Hepatocyte (in vitro differentiated cells): ENCODE results near the gene CFAP73. TPM values are rescaled to one million over a fixed set of nuclear protein-coding genes. Genes with fewer than 3 reads are reported as not detected.
"Not testable (repeated sequence)": the region's sequence is repeated elsewhere in the genome, so short reads cannot be mapped to it uniquely, and the experiment has no call there.

Experiments
- DNase-seq: peaks from one replicate; pipeline ENCODE4 v3.0.0-alpha.2; 2016; ENCODE audit warnings: low spot score
- H2AFZ ChIP-seq: fragments of 200-600 bp; sonication (generic); 2 replicates; pipeline ENCODE4 v1.6.0; 2016; ENCODE audit warnings: antibody characterized with exemption, mild to moderate bottlenecking
- H3K27ac ChIP-seq: fragments of 200-600 bp; sonication (generic); 2 replicates; pipeline ENCODE4 v1.5.1; 2016; ENCODE audit warnings: mild to moderate bottlenecking
- H3K27me3 ChIP-seq: fragments of 200-600 bp; sonication (generic); 2 replicates; pipeline ENCODE4 v1.6.1; 2016
- H3K36me3 ChIP-seq: fragments of 200-600 bp; sonication (generic); replicated peaks from 2 replicates; pipeline ENCODE4 v1.5.1; 2016; ENCODE audit warnings: low read depth; ENCODE audit not compliant: insufficient read depth
- H3K4me1 ChIP-seq: fragments of 200-600 bp; sonication (generic); 2 replicates; pipeline ENCODE4 v1.5.1; 2016; ENCODE audit warnings: mild to moderate bottlenecking, moderate library complexity; ENCODE audit not compliant: insufficient read depth
- H3K4me2 ChIP-seq: fragments of 200-600 bp; sonication (generic); 2 replicates; pipeline ENCODE4 v1.6.0; 2016
- H3K4me3 ChIP-seq: fragments of 200-600 bp; sonication (generic); 2 replicates; pipeline ENCODE4 v1.5.1; 2016; ENCODE audit warnings: mild to moderate bottlenecking
- H3K79me2 ChIP-seq: fragments of 200-600 bp; sonication (generic); 2 replicates; pipeline ENCODE4 v1.6.0; 2017; ENCODE audit warnings: mild to moderate bottlenecking
- H3K9me2 ChIP-seq: fragments of 200-600 bp; sonication (generic); replicated peaks from 2 replicates; pipeline ENCODE4 v1.6.0; 2017; ENCODE audit warnings: mild to moderate bottlenecking; ENCODE audit not compliant: insufficient read depth
- H3K9me3 ChIP-seq: fragments of 200-600 bp; sonication (generic); 2 replicates; pipeline ENCODE4 v1.5.1; 2016; ENCODE audit warnings: low read depth, mild to moderate bottlenecking
- H4K20me1 ChIP-seq: fragments of 200-600 bp; sonication (generic); 2 replicates; pipeline ENCODE4 v1.6.0; 2016; ENCODE audit warnings: mild to moderate bottlenecking; ENCODE audit not compliant: insufficient read depth, poor library complexity, severe bottlenecking
- EZH2 ChIP-seq: fragments of 200-600 bp; sonication (generic); IDR thresholded peaks from 2 replicates; pipeline ENCODE4 v1.6.1; 2016; ENCODE audit warnings: antibody characterized with exemption, mild to moderate bottlenecking, borderline replicate concordance
- EZH2phosphoT487 ChIP-seq: fragments of 200-600 bp; sonication (generic); IDR thresholded peaks from one replicate; pipeline ENCODE4 v1.6.1; 2018; ENCODE audit warnings: antibody characterized with exemption, mild to moderate bottlenecking, low read depth, moderate library complexity; ENCODE audit not compliant: unreplicated experiment, severe bottlenecking
- WGBS: methylation state at CpG from one replicate; pipeline ENCODE4 v1.1.6; 2016; ENCODE audit warnings: low lambda C conversion rate; ENCODE audit errors: missing lambda C conversion rate; 5-methylcytosine and 5-hydroxymethylcytosine counted together
- polyA plus RNA-seq: library from polyadenylated mRNA; unstranded; fragments of >200 nt; fragmentation: Nextera tagmentation; extraction: Ambion mirVana; gene quantifications from 2 replicates; pipeline ENCODE4 v1.2.1, GENCODE V29; 2016
- total RNA-seq: library from RNA; depleted of rRNA; stranded (reverse); fragments of >200 nt; gene quantifications from 2 replicates; pipeline ENCODE4 v1.2.3, GENCODE V29; 2014
- TF ChIP-seq, protein P1 (sequence below): fragments of 200-600 bp; sonication (generic); IDR thresholded peaks from 2 replicates; pipeline ENCODE4 v1.5.1; 2016; ENCODE audit warnings: antibody characterized with exemption, mild to moderate bottlenecking; ENCODE audit not compliant: poor library complexity

CFAP73 gene
- total and polyA plus RNA-seq, 2 experiments from 2014 or later, result not detected

DNA sequence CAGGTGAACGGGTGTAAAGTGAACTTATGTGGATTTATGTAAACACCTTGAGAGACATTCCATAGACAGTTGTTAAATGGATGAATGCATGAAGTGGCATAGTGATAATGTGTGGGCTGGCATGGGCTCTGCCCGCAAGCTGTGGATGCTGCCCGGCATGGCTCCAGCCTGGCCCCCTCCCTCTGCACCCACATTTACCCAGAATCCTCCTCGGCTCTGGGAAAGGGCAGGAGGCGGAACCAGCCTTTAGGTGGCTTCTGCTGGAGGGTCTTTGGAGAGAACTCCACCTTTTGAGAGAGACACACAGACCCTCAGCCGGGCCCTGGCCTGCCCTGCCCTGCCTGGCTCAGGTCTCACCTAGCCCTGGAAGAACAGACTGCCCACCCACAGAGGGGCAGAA is 32.6 kb upstream of the CFAP73 start:
- DNase-seq, result no peak
- Histone ChIP-seq H3K4me3 (no peak overlapping the region), H3K27ac (no peak overlapping the region), H3K9me3 (no peaks in the 10 kb centered on the region), H3K4me1 (no peaks in the 10 kb centered on the region), H3K27me3 (no peaks in the 10 kb centered on the region), H2AFZ (no peak overlapping the region), H3K4me2 (no peak overlapping the region), H3K9me2 (no peaks in the 10 kb centered on the region), H3K36me3 (no peaks in the 10 kb centered on the region), H3K79me2 (no peaks in the 10 kb centered on the region), H4K20me1 (no peaks in the 10 kb centered on the region)
- TF ChIP-seq, protein P1, sequence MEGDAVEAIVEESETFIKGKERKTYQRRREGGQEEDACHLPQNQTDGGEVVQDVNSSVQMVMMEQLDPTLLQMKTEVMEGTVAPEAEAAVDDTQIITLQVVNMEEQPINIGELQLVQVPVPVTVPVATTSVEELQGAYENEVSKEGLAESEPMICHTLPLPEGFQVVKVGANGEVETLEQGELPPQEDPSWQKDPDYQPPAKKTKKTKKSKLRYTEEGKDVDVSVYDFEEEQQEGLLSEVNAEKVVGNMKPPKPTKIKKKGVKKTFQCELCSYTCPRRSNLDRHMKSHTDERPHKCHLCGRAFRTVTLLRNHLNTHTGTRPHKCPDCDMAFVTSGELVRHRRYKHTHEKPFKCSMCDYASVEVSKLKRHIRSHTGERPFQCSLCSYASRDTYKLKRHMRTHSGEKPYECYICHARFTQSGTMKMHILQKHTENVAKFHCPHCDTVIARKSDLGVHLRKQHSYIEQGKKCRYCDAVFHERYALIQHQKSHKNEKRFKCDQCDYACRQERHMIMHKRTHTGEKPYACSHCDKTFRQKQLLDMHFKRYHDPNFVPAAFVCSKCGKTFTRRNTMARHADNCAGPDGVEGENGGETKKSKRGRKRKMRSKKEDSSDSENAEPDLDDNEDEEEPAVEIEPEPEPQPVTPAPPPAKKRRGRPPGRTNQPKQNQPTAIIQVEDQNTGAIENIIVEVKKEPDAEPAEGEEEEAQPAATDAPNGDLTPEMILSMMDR, result no peak
- no peak for TF ChIP-seq EZH2phosphoT487
- TF ChIP-seq EZH2, result no peak
- WGBS, result 67% methylated on average over 6 of the region's 6 CpGs

DNA sequence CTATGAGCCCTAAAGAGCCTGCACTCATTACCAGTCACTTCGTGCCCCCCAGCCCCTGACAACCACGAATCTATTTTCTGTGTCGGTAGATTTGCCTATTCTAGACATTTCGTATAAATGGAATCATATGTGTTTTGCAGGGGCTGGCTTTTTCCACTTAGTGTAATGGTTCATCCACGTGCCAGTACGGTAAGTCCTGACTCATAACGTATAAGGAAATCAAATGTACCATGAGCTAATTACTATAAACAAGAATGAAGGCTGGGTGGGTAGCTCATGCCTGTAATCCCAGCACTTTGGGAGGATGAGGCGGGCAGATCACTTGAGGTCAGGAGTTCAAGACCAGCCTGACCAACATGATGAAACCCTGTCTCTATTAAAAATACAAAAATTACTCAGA is 31.8 kb upstream of the CFAP73 start:
- not testable (repeated sequence) for DNase-seq, H3K4me2 ChIP-seq, H3K27me3 ChIP-seq, H4K20me1 ChIP-seq, H3K4me1 ChIP-seq, H3K36me3 ChIP-seq, H3K27ac ChIP-seq, H3K79me2 ChIP-seq, H3K4me3 ChIP-seq, H2AFZ ChIP-seq, H3K9me3 ChIP-seq, H3K9me2 ChIP-seq
- 75% methylated on average over 8 of the region's 8 CpGs for WGBS

DNA sequence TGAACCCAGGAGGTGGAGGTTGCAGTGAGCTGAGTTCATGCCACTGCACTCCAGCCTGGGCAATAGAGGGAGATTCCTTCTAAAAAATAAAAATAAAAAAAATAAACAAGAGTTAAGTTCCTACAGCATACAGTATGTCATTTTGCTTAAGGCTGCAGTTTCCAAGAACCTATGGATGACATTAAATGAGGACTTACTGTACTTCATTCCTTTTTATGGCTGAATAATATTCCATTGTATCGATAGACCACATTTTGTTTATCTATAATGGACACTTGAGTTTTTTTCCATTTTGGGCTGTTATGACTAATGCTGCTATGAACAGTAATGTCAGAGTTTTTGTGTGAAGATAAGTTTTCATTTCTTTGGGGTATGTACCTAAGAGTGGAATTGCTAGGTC is 31.4 kb upstream of the CFAP73 start:
- TF ChIP-seq EZH2phosphoT487, result no peak
- TF ChIP-seq, protein P1, result no peak
- no peak for TF ChIP-seq EZH2
- DNase-seq, result no peak
- H3K4me1 ChIP-seq, result no peaks in the 10 kb centered on the region
- no peaks in the 10 kb centered on the region for H3K9me2 ChIP-seq
- no peaks in the 10 kb centered on the region for H3K27me3 ChIP-seq
- H3K9me3 ChIP-seq, result peaks cover 5% of the 10 kb centered on the region
- no peak overlapping the region for H3K4me2 ChIP-seq
- WGBS, result 97% methylated on average over 1 of the region's 1 CpG
- no peak overlapping the region for H3K27ac ChIP-seq
- no peaks in the 10 kb centered on the region for H3K79me2 ChIP-seq
- no peak overlapping the region for H2AFZ ChIP-seq
- no peaks in the 10 kb centered on the region for H3K36me3 ChIP-seq
- no peaks in the 10 kb centered on the region for H4K20me1 ChIP-seq
- no peak overlapping the region for H3K4me3 ChIP-seq

DNA sequence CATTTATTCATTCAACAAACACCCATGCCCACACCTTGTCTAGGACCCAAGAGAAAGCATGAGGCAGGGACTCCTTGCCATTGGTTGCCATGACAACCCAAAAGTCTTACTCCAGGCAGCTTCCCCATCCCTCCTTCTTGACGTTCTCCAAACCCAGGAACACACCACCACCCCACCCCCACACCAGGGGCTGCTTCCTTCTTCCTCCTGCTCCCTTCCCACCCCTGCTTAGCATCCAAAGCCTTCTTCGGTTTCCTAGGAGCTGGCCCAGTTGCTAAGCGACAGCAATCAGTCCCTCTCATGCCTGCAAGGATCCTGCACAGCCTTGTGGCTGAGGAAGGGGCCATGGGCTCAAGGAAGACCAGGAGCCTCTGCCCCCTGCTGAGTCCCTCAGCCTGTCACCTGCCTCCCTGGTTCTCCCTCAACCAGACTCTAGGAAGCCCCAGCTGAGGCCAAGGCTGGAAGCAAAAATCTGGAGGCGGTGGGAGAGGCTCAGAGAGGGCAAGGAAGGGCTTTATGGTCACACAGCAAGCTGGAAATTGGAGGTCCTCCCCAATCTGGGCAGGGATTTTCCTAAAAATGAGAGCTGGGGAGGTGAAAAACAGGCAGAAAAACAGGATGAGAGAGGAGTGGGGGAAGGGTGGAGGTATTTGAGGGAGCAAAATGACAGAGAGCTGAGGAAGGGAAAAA is 29.4 kb upstream of the CFAP73 start:
- no peak overlapping the region for H3K27ac ChIP-seq
- 63% methylated on average over 4 of the region's 4 CpGs for WGBS
- H3K27me3 ChIP-seq, result no peaks in the 10 kb centered on the region
- H3K36me3 ChIP-seq, result no peaks in the 10 kb centered on the region
- no peak for DNase-seq
- H3K9me2 ChIP-seq, result no peaks in the 10 kb centered on the region
- no peak overlapping the region for H3K4me2 ChIP-seq
- no peak overlapping the region for H3K4me3 ChIP-seq
- TF ChIP-seq EZH2, result no peak
- TF ChIP-seq, protein P1, result no peak
- TF ChIP-seq EZH2phosphoT487, result no peak
- H4K20me1 ChIP-seq, result no peaks in the 10 kb centered on the region
- no peaks in the 10 kb centered on the region for H3K79me2 ChIP-seq
- H2AFZ ChIP-seq, result no peak overlapping the region
- H3K4me1 ChIP-seq, result no peaks in the 10 kb centered on the region
- peaks cover 5% of the 10 kb centered on the region for H3K9me3 ChIP-seq
